Fibroblast of pulmonary artery (primary cell): Measurements from ENCODE around the gene YOD1.

Experiments
- DNase-seq: peaks from one replicate; pipeline ENCODE4 v3.0.0-alpha.2; 2010; ENCODE audit warnings: low read depth
- H3K4me3 ChIP-seq: replicated peaks from 2 replicates; pipeline ENCODE4 v1.5.1; 2011; ENCODE audit warnings: low read depth, mild to moderate bottlenecking, control low read depth, low read length, moderate library complexity
- CTCF ChIP-seq: IDR thresholded peaks from 2 replicates; pipeline ENCODE4 v1.5.1; 2011; ENCODE audit warnings: mild to moderate bottlenecking, control low read depth, low read length, inconsistent platforms; ENCODE audit errors: missing control alignments

The YOD1 gene

GRCh38 chr1:207063014-207063413, 12.0 kb upstream of the YOD1 start:
- TF ChIP-seq CTCF, result no peak
- DNase-seq, result no peak
- H3K4me3 ChIP-seq, result no peak overlapping the region

- no peak overlapping the region for H3K4me3 ChIP-seq
- no peak for TF ChIP-seq CTCF
- DNase-seq, result no peak
Observed at GRCh38 chr1:207062058-207062457, 11.1 kb upstream of the YOD1 start.

GRCh38 chr1:207060596-207060995, 9.6 kb upstream of the YOD1 start:
- no peak for TF ChIP-seq CTCF

GRCh38 chr1:207059881-207060280, 8.9 kb upstream of the YOD1 start:
- no peak for DNase-seq
- no peak overlapping the region for H3K4me3 ChIP-seq
- TF ChIP-seq CTCF, result no peak

More at GRCh38 chr1:207060596-207060995, 9.6 kb upstream of the YOD1 start:
- H3K4me3 ChIP-seq, result no peak overlapping the region
- no peak for DNase-seq

GRCh38 chr1:207058878-207059867, 8.2 kb upstream of the YOD1 start:
- TF ChIP-seq CTCF, result no peak
- no peak for DNase-seq
- no peak overlapping the region for H3K4me3 ChIP-seq

- DNase-seq, result no peak
- no peak overlapping the region for H3K4me3 ChIP-seq
- no peak for TF ChIP-seq CTCF
Observed at GRCh38 chr1:207058252-207058651, 7.2 kb upstream of the YOD1 start.
